ENCODE measurements around the gene SEMA5A.

SEMA5A gene

DNA sequence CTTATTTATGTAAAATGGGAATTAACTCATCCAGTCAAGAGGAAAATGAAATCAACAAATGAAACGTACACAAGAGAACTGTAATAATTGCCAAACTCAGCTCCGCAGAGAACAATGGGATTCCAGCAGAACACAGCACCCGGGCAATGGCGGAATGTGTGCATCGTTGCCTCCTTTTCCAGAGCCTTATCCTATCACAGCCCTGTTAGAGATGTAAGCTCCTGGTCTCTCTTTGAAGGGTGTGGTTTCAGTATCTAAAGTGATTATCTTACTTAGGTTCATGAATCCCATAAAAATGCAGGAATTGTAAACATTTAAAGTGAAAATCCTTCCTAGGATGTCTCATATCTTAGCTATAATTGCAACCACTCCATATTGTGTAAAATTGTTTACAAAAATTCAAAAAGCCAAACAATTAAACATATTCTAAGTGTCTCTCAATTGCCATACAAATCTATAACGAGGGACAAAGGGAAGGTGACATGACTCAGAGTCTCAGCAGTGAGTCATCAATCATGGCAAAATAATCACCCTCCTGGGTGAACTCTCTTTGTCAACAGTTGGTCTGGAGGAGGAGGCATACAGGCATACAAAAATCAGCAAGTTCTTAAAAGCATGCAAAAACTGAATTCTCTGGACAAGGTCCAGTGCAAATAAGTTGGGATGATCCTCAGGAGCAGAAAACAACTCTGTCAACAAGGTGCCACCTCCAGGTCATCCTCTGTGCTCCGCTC is 22.6 kb downstream of the SEMA5A start:
- Histone ChIP-seq H3K36me3 (no peaks in the 10 kb centered on the region), H3K4me1 (ENCODE audit: control insufficient read depth in 1 of 2, insufficient read depth in 1 of 2, low read depth in 1 of 2, low read length in 1 of 2) (no peaks in the 10 kb centered on the region), H3K4me3 (ENCODE audit: low read depth in 1 of 2, low read length in 1 of 2) (no peak overlapping the region), H3K27me3 (no peaks in the 10 kb centered on the region), H3K9me3 (no peaks in the 10 kb centered on the region), H3K27ac (no peak overlapping the region)
- no peak for TF ChIP-seq CTCF (IDR thresholded peaks at IDR 0.05)

DNA sequence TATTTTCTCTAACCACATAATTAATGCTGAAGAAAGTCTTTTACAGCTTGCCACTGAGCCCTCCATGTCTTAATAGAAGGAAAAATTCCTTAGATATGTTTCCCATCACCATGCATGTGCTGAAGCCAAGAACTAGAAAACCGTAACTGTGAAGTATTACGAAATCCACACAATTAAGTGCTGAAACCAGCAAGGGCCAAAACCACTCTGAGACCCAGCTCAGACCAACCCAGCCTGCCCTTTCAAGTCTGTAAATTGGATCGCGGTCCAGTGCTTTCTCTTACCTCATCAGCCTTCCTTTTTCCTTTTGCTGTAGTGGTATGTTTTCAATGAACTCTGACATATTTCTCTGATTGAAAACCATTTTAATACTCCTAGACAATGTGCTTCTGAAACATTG is 26.3 kb downstream of the SEMA5A start:
- Histone ChIP-seq H3K27me3 (no peaks in the 10 kb centered on the region), H3K9me3 (no peaks in the 10 kb centered on the region)
- TF ChIP-seq CTCF (IDR thresholded peaks at IDR 0.05), result no peak

DNA sequence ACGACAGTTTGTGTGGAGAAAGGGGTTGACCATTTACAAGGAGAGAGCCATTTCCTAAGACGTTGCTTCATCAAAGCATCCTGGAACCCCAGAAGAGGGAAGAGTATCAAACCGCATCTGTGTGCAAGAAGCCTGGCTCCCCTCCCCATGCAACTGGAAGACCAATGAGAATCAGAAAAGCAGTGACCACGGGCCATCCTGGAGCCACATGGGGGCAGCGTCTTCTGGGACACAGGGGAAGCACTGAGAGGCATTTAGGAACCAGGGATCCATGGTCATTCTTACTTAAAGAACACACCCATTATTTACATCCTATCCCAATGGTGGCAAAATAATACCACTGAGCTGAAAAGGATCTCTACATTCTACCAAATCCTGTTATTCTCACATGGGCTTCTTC is 29.3 kb downstream of the SEMA5A start:
- no peak overlapping the region for H3K4me3 ChIP-seq (ENCODE audit: low read depth in 1 of 2, low read length in 1 of 2)
- no peaks in the 10 kb centered on the region for H3K27me3 ChIP-seq
- no peak overlapping the region for H3K27ac ChIP-seq
- TF ChIP-seq CTCF (IDR thresholded peaks at IDR 0.05), result no peak
- H3K36me3 ChIP-seq, result no peaks in the 10 kb centered on the region
- no peaks in the 10 kb centered on the region for H3K4me1 ChIP-seq (ENCODE audit: control insufficient read depth in 1 of 2, insufficient read depth in 1 of 2, low read depth in 1 of 2, low read length in 1 of 2)
- H3K9me3 ChIP-seq, result no peaks in the 10 kb centered on the region

More for the DNA sequence above, 26.3 kb downstream of the SEMA5A start:
- no peak overlapping the region for H3K27ac ChIP-seq
- no peaks in the 10 kb centered on the region for H3K4me1 ChIP-seq (ENCODE audit: control insufficient read depth in 1 of 2, insufficient read depth in 1 of 2, low read depth in 1 of 2, low read length in 1 of 2)
- H3K4me3 ChIP-seq (ENCODE audit: low read depth in 1 of 2, low read length in 1 of 2), result no peak overlapping the region
- H3K36me3 ChIP-seq, result no peaks in the 10 kb centered on the region

DNA sequence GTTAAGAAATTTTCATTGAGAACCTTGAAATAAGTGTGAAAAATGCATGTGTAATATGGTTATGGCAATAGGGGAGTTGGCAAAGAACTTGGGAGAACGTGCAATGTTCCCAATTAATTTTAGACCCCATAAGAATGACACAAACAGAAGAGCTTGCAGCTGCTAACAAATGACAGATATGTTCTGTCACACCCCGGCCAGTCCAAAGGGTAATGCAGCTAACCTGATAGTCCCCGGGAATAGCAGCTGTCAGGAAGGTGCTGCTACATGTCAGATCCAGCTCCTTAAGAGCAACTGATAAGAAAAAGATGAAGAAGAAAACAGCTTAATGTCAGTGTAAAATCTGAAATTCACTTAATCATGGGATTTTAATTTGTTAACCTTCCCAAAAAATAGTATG is 30.4 kb downstream of the SEMA5A start:
- H3K4me1 ChIP-seq (ENCODE audit: control insufficient read depth in 1 of 2, insufficient read depth in 1 of 2, low read depth in 1 of 2, low read length in 1 of 2), result no peaks in the 10 kb centered on the region
- no peak for TF ChIP-seq CTCF (IDR thresholded peaks at IDR 0.05)

DNA sequence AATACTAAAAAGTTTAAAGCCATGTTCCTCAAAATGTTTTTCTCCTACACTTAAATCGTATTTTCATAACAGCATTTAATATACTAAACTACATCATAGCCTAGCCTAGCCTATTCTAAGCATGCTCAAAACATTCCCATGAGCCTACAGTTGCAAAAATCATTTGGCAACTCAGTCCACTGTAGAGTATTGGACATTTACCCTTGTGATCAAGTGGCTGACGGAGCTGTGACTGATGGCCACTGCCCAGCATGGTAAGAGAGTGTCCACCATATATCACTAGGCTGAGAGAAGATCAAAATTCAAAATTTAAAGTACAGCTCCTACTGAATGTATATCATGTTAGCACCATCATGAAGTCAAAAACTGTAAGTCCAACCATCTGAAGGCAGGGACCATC is 30.9 kb downstream of the SEMA5A start:
- no peaks in the 10 kb centered on the region for H3K27me3 ChIP-seq
- no peak overlapping the region for H3K27ac ChIP-seq
- no peak for TF ChIP-seq CTCF (IDR thresholded peaks at IDR 0.05)
- H3K36me3 ChIP-seq, result no peaks in the 10 kb centered on the region
- H3K9me3 ChIP-seq, result no peaks in the 10 kb centered on the region
- no peaks in the 10 kb centered on the region for H3K4me1 ChIP-seq (ENCODE audit: control insufficient read depth in 1 of 2, insufficient read depth in 1 of 2, low read depth in 1 of 2, low read length in 1 of 2)
- H3K4me3 ChIP-seq (ENCODE audit: low read depth in 1 of 2, low read length in 1 of 2), result no peak overlapping the region

More for the DNA sequence above, 30.4 kb downstream of the SEMA5A start:
- Histone ChIP-seq H3K36me3 (no peaks in the 10 kb centered on the region), H3K4me3 (ENCODE audit: low read depth in 1 of 2, low read length in 1 of 2) (no peak overlapping the region), H3K27me3 (no peaks in the 10 kb centered on the region), H3K27ac (no peak overlapping the region), H3K9me3 (no peaks in the 10 kb centered on the region)

Data from neutrophil (primary cell).